Neuronal stem cell (in vitro differentiated cells): ENCODE measurements around the gene FKBP6. TPM values are rescaled to one million over a fixed set of nuclear protein-coding genes. Genes with fewer than 3 reads are reported as not detected.
"Not testable (repeated sequence)": the region's sequence is repeated elsewhere in the genome, so short reads cannot be mapped to it uniquely, and the experiment has no call there.

Experiments
- DNase-seq: peaks from one replicate; pipeline ENCODE4 v3.0.0-alpha.2; 2013; ENCODE audit warnings: low spot score
- H2AFZ ChIP-seq: one replicate; pipeline ENCODE4 v1.6.1; 2013; ENCODE audit warnings: mild to moderate bottlenecking, low read length, inconsistent platforms
- H2AK5ac ChIP-seq: 2 replicates; pipeline ENCODE4 v1.6.1; 2013; ENCODE audit warnings: low read depth, mild to moderate bottlenecking, inconsistent platforms, low read length, moderate library complexity, mixed read lengths
- H2BK120ac ChIP-seq: 2 replicates; pipeline ENCODE4 v1.6.1; 2013; ENCODE audit warnings: low read depth, mild to moderate bottlenecking, inconsistent platforms, low read length, moderate library complexity, mixed read lengths
- H2BK12ac ChIP-seq: one replicate; pipeline ENCODE4 v1.6.1; 2013; ENCODE audit warnings: low read length, inconsistent platforms
- H2BK15ac ChIP-seq: 2 replicates; pipeline ENCODE4 v1.6.1; 2013; ENCODE audit warnings: mild to moderate bottlenecking, low read length, inconsistent platforms, mixed read lengths
- H2BK5ac ChIP-seq: one replicate; pipeline ENCODE4 v1.6.1; 2013; ENCODE audit warnings: inconsistent platforms, mild to moderate bottlenecking, low read length, moderate library complexity
- H3K14ac ChIP-seq: one replicate; pipeline ENCODE4 v1.6.1; 2013; ENCODE audit warnings: low read length, inconsistent platforms
- H3K18ac ChIP-seq: 2 replicates; pipeline ENCODE4 v1.6.1; 2013; ENCODE audit warnings: low read length, inconsistent platforms
- H3K23ac ChIP-seq: 2 replicates; pipeline ENCODE4 v1.6.1; 2013; ENCODE audit warnings: low read depth, mild to moderate bottlenecking, mixed read lengths, low read length, inconsistent platforms; ENCODE audit not compliant: poor library complexity
- H3K27ac ChIP-seq: replicated peaks from 3 replicates; pipeline ENCODE4 v1.5.1; 2013; ENCODE audit warnings: low read length, inconsistent platforms
- H3K27me3 ChIP-seq, 3 experiments: 2 replicates each; pipeline ENCODE4 v1.6.1; 2013; ENCODE audit warnings: low read length in 3 of 3, mild to moderate bottlenecking in 2 of 3, inconsistent platforms in 1 of 3, low read depth in 1 of 3, mixed read lengths in 1 of 3, moderate library complexity in 1 of 3; ENCODE audit not compliant: control insufficient read depth in 3 of 3, insufficient read depth in 3 of 3
- H3K36me3 ChIP-seq, 2 donors: replicated peaks in 1 of 2; 2 replicates each; pipeline ENCODE4 v1.6.1; 2013; ENCODE audit warnings: low read length in 2 of 2; ENCODE audit not compliant: control insufficient read depth in 2 of 2, insufficient read depth in 2 of 2
- H3K4ac ChIP-seq: 2 replicates; pipeline ENCODE4 v1.6.1; 2013; ENCODE audit warnings: inconsistent platforms, mild to moderate bottlenecking, low read length, moderate library complexity
- H3K4me1 ChIP-seq, 2 donors: 1 replicate in 1 of 2; 2 replicates in 1 of 2; pipeline ENCODE4 v1.6.1; 2013; ENCODE audit warnings: low read length in 2 of 2, low read depth in 1 of 2; ENCODE audit not compliant: control insufficient read depth in 2 of 2, insufficient read depth in 1 of 2
- H3K4me2 ChIP-seq: one replicate; pipeline ENCODE4 v1.6.1; 2013; ENCODE audit warnings: mild to moderate bottlenecking, low read length, inconsistent platforms; ENCODE audit not compliant: insufficient read depth, poor library complexity, severe bottlenecking
- H3K4me3 ChIP-seq, 2 donors: 2 replicates each; pipeline ENCODE4 v1.5.1; 2013; ENCODE audit warnings: low read length in 2 of 2, mild to moderate bottlenecking in 2 of 2, inconsistent platforms in 1 of 2, moderate library complexity in 1 of 2
- H3K79me1 ChIP-seq: one replicate; pipeline ENCODE4 v1.6.1; 2013; ENCODE audit warnings: low read depth, mild to moderate bottlenecking, inconsistent platforms, low read length, moderate library complexity
- H3K9ac ChIP-seq: one replicate; pipeline ENCODE4 v1.6.1; 2013; ENCODE audit warnings: mild to moderate bottlenecking, low read depth, low read length, inconsistent platforms; ENCODE audit not compliant: poor library complexity
- H3K9me3 ChIP-seq, 2 donors: replicated peaks in 1 of 2; 2 replicates each; pipeline versions ENCODE3 to v1.6.1; 2013; ENCODE audit warnings: low read length in 2 of 2, mild to moderate bottlenecking in 2 of 2, inconsistent platforms in 1 of 2, low read depth in 1 of 2, mixed read lengths in 1 of 2, moderate library complexity in 1 of 2; ENCODE audit not compliant: control insufficient read depth in 2 of 2, insufficient read depth in 1 of 2
- H4K8ac ChIP-seq: one replicate; pipeline ENCODE4 v1.6.1; 2013; ENCODE audit warnings: low read depth, mild to moderate bottlenecking, inconsistent platforms, low read length, moderate library complexity
- H4K91ac ChIP-seq: one replicate; pipeline ENCODE4 v1.6.1; 2013; ENCODE audit warnings: low read length, low read depth, mild to moderate bottlenecking, inconsistent platforms; ENCODE audit not compliant: poor library complexity
- WGBS, 2 donors: extraction: QIAGEN DNeasy Blood & Tissue Kit; methylation state at CpG; one replicate each; pipeline ENCODE4 v1.1.7; 2013; ENCODE audit warnings: missing lambda C conversion rate in 2 of 2, mixed read lengths in 1 of 2; ENCODE audit not compliant: insufficient read length in 2 of 2, insufficient replicate concordance in 1 of 2; ENCODE audit errors: extremely low coverage in 2 of 2; 5-methylcytosine and 5-hydroxymethylcytosine counted together
- small RNA-seq: library from polyadenylated mRNA; stranded (forward); fragments of <200 nt; extraction: miRNeasy Mini kit (QIAGEN cat#:217004); gene quantifications from one replicate; pipeline ENCODE3, GENCODE V24; 2013; ENCODE audit not compliant: insufficient read depth

The FKBP6 gene

DNA sequence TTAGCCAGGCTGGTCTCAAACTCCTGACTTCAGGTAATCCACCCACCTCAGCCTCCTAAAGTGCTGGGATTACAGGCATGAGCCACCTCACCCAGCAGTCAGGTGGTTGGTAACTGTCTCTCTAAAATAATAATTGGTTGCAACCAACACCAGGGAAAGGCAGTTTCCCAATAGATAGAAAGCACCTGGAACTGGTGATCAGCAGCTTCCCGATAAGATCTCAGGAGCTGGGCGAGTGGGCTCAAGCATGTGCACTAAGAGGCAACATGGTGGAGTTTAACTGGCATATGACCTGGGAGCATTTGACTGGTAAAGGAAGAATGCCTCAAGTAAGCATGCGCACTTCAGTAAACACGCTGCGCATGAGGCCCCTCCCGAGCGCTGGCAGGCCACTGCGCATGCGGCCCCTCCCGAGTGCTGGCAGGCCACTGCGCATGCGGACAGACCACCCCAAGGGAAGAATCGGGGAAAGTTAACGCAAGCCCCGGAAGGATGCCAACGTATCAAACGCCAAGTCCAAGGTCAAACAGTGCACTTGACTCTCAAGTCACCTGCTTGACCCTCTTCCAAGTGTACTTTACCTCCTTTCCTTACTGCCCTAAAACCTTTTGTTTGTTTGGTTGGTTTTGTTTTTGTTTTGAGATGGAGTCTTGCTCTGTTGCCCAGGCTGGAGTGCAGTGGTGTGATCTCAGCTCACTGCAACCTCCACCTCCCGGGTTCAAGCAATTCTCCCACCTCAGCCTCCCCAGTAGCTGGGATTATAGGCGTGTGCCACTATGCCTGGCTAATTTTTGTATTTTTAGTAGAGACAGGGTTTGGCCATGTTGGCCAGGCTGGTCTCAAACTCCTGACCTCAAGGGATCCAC, 71.5 kb downstream of the FKBP6 start:
- not testable (repeated sequence) for H3K9me3 ChIP-seq, H2BK120ac ChIP-seq, DNase-seq, H3K14ac ChIP-seq, H3K27me3 ChIP-seq, H3K4ac ChIP-seq, H3K23ac ChIP-seq, H2BK5ac ChIP-seq, H4K8ac ChIP-seq, H3K4me3 ChIP-seq, H2BK15ac ChIP-seq, H3K36me3 ChIP-seq, H3K79me1 ChIP-seq, H4K91ac ChIP-seq, H2BK12ac ChIP-seq, H3K27ac ChIP-seq, H3K9ac ChIP-seq, H2AFZ ChIP-seq, H3K4me2 ChIP-seq, H2AK5ac ChIP-seq, H3K18ac ChIP-seq
- no CpG with 5 or more reads among the region's 19 CpGs for WGBS, 2 donors
- peaks cover 11% of the 10 kb centered on the region in 2 donors for H3K4me1 ChIP-seq

GRCh38 chr7:73404860-73405259, 76.9 kb downstream of the FKBP6 start:
- not testable (repeated sequence) for H4K8ac ChIP-seq, H3K27me3 ChIP-seq, H2BK120ac ChIP-seq, H2AFZ ChIP-seq, H3K36me3 ChIP-seq, H3K4me1 ChIP-seq, H3K27ac ChIP-seq, H3K4me3 ChIP-seq, DNase-seq, H3K9ac ChIP-seq, H3K23ac ChIP-seq, H4K91ac ChIP-seq, H3K79me1 ChIP-seq, H2BK12ac ChIP-seq, H2BK15ac ChIP-seq, H3K4ac ChIP-seq, H3K4me2 ChIP-seq, H2AK5ac ChIP-seq, H3K9me3 ChIP-seq, H3K14ac ChIP-seq
- WGBS, 2 donors: no CpG with 5 or more reads among the region's 3 CpGs
- H3K18ac ChIP-seq: peak overlapping the region; percentile 57
- H2BK5ac ChIP-seq: peak overlapping the region; percentile 75

Small RNAs within 50 kb of the gene (small RNA-seq; reads per million reads assigned to genes)
- not detected for gene RF00019
- gene RNU6-1080P: not detected
